ENCODE results near the gene MSLN. TPM values are rescaled to one million over a fixed set of nuclear protein-coding genes. Genes with fewer than 3 reads are reported as not detected.

MSLN gene
- polyA plus RNA-seq, 2 of the 4 experiments (the other 2 are of a cell fraction), result 2.4 to 3.6 TPM

GRCh38 chr16:772959-773358 is 12.4 kb downstream of the MSLN start:
- Histone ChIP-seq H3K9me3 (no peaks in the 10 kb centered on the region), H3K27ac (no peak overlapping the region), H3K4me2 (no peak overlapping the region), H3K4me1 (peaks cover 7% of the 10 kb centered on the region), H3K4me3 (no peak overlapping the region)
- ATAC-seq (no peak), FAIRE-seq (no peak), DNase-seq (ENCODE audit: low read depth in 1 of 2, low spot score in 1 of 2) (no peak)
- TF ChIP-seq GATA3 (IDR thresholded peaks at IDR 0.05; ENCODE audit: borderline replicate concordance), result no peak
- TF ChIP-seq SMC3 (IDR thresholded peaks at IDR 0.05), result no peak
- TF ChIP-seq ZFP36 (IDR thresholded peaks at IDR 0.05; ENCODE audit: borderline replicate concordance, partially characterized antibody), result no peak
- TF ChIP-seq E2F6 (IDR thresholded peaks at IDR 0.05; ENCODE audit: borderline replicate concordance, low read depth), result no peak
- TF ChIP-seq ZSCAN20 (CRISPR knock-in tag; IDR thresholded peaks at IDR 0.05), result no peak
- TF ChIP-seq HMGXB4 (CRISPR knock-in tag; IDR thresholded peaks at IDR 0.05; ENCODE audit: borderline replicate concordance), result no peak
- no peak for TF ChIP-seq POLR2AphosphoS2 (conservative IDR thresholded peaks at IDR 0.05; ENCODE audit: low read length)
- TF ChIP-seq BCL3 (IDR thresholded peaks at IDR 0.05), result no peak
- TF ChIP-seq EHMT2 (IDR thresholded peaks at IDR 0.05; ENCODE audit: low read depth), result no peak
- POLR2A ChIA-PET, result interaction anchor here (1.3 kb wide), 1 partner anchor 16 kb away, joined by 3 read pairs; the partner anchor contains the start of genes CHTF18 and RPUSD1
- WGBS (ENCODE audit: missing lambda C conversion rate), result 88% methylated on average over 18 of the region's 18 CpGs
- CTCF ChIA-PET, result interaction anchor here (1.2 to 15.8 kb wide), 8 partner anchors 8 to 58 kb away, joined by 3 to 105 read pairs (median 6); partner anchors contain the start of genes CHTF18, CIAO3, METRN and MSLN

GRCh38 chr16:774086-775001 is 13.8 kb downstream of the MSLN start:
- Histone ChIP-seq H3K4me1 (no peaks in the 10 kb centered on the region), H3K4me2 (no peak overlapping the region), H3K4me3 (no peak overlapping the region), H3K9me3 (no peaks in the 10 kb centered on the region), H3K27ac (no peak overlapping the region)
- no peak for FAIRE-seq
- ChIA-PET CTCF (interaction anchor here (0.7 to 15.8 kb wide), 7 partner anchors 11 to 59 kb away, joined by 3 to 105 read pairs (median 6); partner anchors contain the start of genes CHTF18, CIAO3, METRN and MSLN), POLR2A (no interaction called here)
- WGBS (ENCODE audit: missing lambda C conversion rate), result 77% methylated on average over 7 of the region's 46 CpGs
- TF ChIP-seq JUN (IDR thresholded peaks at IDR 0.05) (no peak), NPAS2 (CRISPR knock-in tag; IDR thresholded peaks at IDR 0.05; ENCODE audit: borderline replicate concordance) (no peak), MAZ (IDR thresholded peaks at IDR 0.05; ENCODE audit: borderline replicate concordance, low read depth, low read length) (no peak), E2F6 (IDR thresholded peaks at IDR 0.05; ENCODE audit: borderline replicate concordance, low read depth) (no peak), MAX (IDR thresholded peaks at IDR 0.05) (no peak), HDAC2 (IDR thresholded peaks at IDR 0.05) (no peak)
- no peak for ATAC-seq
- no peak for DNase-seq (ENCODE audit: low read depth in 1 of 2, low spot score in 1 of 2)

GRCh38 chr16:775236-775796 is 14.8 kb downstream of the MSLN start:
- no peaks in the 10 kb centered on the region for H3K9me3 ChIP-seq
- CTCF ChIA-PET, result interaction anchor here (1.1 to 3.3 kb wide), 2 partner anchors 10 to 25 kb away, joined by 3 to 26 read pairs; no protein-coding TSS in a partner anchor
- FAIRE-seq (no peak), ATAC-seq (no peak), DNase-seq (ENCODE audit: low read depth in 1 of 2, low spot score in 1 of 2) (no peak)
- H3K4me2 ChIP-seq, result no peak overlapping the region
- H3K27ac ChIP-seq, result no peak overlapping the region
- 81% methylated on average over 24 of the region's 36 CpGs for WGBS (ENCODE audit: missing lambda C conversion rate)
- POLR2A ChIA-PET, result no interaction called here
- TF ChIP-seq CHD4 (IDR thresholded peaks at IDR 0.05; ENCODE audit: borderline replicate concordance) (no peak), ATOH8 (CRISPR knock-in tag; IDR thresholded peaks at IDR 0.05; ENCODE audit: low read depth) (no peak), FOXS1 (CRISPR knock-in tag; IDR thresholded peaks at IDR 0.05) (no peak), ESRRA (IDR thresholded peaks at IDR 0.05; ENCODE audit: borderline replicate concordance, low read length) (no peak), HMGXB4 (CRISPR knock-in tag; IDR thresholded peaks at IDR 0.05; ENCODE audit: borderline replicate concordance) (no peak), RFX5 (IDR thresholded peaks at IDR 0.05) (no peak), NPAS2 (CRISPR knock-in tag; IDR thresholded peaks at IDR 0.05; ENCODE audit: borderline replicate concordance) (no peak), JUNB (IDR thresholded peaks at IDR 0.05) (no peak), SREBF2 (IDR thresholded peaks at IDR 0.05) (no peak), POLR2AphosphoS2 (conservative IDR thresholded peaks at IDR 0.05; ENCODE audit: low read length) (no peak), FOSL2 (IDR thresholded peaks at IDR 0.05) (no peak), FOSL2 (CRISPR knock-in tag; IDR thresholded peaks at IDR 0.05) (no peak), HOXB13 (CRISPR knock-in tag; IDR thresholded peaks at IDR 0.05; ENCODE audit: low read depth) (no peak)
- no peak overlapping the region for H3K4me3 ChIP-seq
- H3K4me1 ChIP-seq, result no peaks in the 10 kb centered on the region
